ENCODE measurements around the gene XRCC5.

Gene XRCC5

DNA sequence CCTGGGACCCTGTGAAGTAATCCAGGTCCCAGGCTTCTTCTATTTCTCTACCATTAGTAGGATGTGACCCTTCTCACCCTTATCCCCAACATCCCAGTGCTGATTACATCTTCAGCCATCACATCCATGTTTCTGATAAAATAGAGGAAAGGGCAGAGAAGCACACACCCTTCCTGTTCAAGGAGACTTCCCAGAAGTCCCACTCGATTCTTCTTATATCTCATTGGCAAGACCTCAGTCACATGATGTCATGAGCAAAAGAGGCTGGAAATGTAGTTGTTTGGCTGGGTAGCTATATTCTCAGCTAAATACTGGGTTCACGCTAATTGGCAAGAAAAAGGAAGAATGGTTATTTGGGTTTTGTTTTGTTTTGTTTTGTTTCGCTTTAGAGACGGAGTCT is 8.0 kb upstream of the XRCC5 start:
- no peak overlapping the region for H3K4me3 ChIP-seq (replicated peaks; ENCODE audit: low read depth, low read length)
- TF ChIP-seq, protein P1, sequence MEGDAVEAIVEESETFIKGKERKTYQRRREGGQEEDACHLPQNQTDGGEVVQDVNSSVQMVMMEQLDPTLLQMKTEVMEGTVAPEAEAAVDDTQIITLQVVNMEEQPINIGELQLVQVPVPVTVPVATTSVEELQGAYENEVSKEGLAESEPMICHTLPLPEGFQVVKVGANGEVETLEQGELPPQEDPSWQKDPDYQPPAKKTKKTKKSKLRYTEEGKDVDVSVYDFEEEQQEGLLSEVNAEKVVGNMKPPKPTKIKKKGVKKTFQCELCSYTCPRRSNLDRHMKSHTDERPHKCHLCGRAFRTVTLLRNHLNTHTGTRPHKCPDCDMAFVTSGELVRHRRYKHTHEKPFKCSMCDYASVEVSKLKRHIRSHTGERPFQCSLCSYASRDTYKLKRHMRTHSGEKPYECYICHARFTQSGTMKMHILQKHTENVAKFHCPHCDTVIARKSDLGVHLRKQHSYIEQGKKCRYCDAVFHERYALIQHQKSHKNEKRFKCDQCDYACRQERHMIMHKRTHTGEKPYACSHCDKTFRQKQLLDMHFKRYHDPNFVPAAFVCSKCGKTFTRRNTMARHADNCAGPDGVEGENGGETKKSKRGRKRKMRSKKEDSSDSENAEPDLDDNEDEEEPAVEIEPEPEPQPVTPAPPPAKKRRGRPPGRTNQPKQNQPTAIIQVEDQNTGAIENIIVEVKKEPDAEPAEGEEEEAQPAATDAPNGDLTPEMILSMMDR (IDR thresholded peaks at IDR 0.05; ENCODE audit: low read length, missing control alignments), result no peak
- DNase-seq (ENCODE audit: low read depth), result no peak

DNA sequence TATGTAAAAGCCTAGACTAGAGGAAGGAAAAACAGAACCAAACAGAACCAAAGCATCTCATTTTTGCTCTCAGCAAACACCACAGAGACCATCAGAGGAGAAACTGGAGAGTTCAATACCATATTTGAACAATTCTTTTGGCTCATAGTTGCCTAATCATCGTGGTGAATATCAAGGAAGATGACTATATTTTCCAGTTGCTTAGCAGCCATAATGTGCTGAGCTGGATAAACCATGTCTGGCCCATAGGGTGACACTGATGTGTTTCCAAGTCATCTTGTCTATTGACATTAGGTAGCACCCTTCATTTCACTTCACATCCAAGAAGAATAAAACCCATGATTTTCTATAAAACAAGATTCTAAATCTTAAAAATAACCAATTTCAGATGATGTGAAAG is 5.9 kb upstream of the XRCC5 start:
- TF ChIP-seq, protein P1 (IDR thresholded peaks at IDR 0.05; ENCODE audit: low read length, missing control alignments), result no peak
- DNase-seq (ENCODE audit: low read depth), result no peak
- no peak overlapping the region for H3K4me3 ChIP-seq (replicated peaks; ENCODE audit: low read depth, low read length)

DNA sequence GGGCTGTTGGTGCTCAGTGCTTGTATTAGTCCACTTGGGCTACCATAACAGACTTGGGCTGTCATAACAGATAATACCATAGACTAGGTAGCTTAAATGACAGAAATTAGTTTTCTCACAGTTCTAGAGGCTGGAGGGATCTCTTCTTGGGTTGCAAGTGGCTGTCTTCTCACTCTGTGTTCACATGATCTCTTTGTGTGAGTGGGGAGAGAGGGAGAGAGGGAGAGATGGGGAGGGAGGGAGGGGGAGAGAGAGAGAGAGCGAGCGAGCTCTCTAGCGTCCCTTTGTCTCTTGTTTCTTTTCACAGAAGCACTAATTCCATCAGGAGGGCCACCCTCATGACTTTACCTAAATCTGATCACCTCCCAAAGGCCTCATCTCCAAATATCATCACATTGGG is 4.5 kb upstream of the XRCC5 start:
- H3K4me3 ChIP-seq (replicated peaks; ENCODE audit: low read depth, low read length), result no peak overlapping the region
- DNase-seq (ENCODE audit: low read depth), result no peak
- TF ChIP-seq, protein P1 (IDR thresholded peaks at IDR 0.05; ENCODE audit: low read length, missing control alignments), result no peak

DNA sequence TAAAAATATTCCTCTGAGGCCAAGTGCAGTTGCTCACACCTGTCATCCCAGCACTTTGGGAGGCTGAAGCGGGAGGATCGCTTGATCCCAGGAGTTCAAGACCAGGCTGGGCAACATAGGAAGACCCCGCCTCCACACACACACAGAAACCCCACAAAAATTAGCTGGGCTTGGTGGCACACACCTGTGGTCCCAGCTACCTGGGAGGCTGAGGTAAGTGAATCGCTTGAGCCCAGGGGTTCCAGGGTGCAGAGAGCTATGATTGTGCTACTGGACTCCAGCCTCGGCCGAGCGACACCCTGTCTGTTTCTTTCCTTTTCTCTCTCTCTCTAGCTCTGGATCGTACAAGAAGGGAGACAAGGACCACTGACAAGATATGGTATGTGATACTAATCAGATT is 1.8 kb upstream of the XRCC5 start:
- H3K4me3 ChIP-seq (replicated peaks; ENCODE audit: low read depth, low read length), result no peak overlapping the region
- DNase-seq (ENCODE audit: low read depth), result no peak
- TF ChIP-seq, protein P1 (IDR thresholded peaks at IDR 0.05; ENCODE audit: low read length, missing control alignments), result no peak

DNA sequence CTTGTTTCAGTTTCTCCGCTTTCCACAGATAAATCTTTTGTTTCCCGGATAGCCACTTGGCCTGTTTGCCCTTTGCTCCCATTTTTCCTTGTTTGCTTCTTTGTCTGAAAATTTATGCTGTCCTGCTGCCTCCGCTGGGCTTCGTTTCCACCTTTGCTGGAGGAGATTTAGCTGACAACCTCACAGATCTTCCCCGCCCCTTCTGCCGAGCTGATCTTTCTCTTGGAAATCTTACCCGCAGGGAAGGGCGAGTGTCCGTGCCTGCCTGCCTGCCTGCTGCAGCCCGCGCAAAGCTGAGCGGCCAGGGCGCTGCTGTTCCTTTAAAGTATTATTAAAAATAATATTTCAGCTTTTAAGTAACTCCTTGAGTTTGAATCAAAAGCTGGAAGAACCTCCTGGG is 1.4 kb upstream of the XRCC5 start:
- TF ChIP-seq, protein P1 (IDR thresholded peaks at IDR 0.05; ENCODE audit: low read length, missing control alignments), result no peak
- no peak overlapping the region for H3K4me3 ChIP-seq (replicated peaks; ENCODE audit: low read depth, low read length)
- no peak for DNase-seq (ENCODE audit: low read depth)

DNA sequence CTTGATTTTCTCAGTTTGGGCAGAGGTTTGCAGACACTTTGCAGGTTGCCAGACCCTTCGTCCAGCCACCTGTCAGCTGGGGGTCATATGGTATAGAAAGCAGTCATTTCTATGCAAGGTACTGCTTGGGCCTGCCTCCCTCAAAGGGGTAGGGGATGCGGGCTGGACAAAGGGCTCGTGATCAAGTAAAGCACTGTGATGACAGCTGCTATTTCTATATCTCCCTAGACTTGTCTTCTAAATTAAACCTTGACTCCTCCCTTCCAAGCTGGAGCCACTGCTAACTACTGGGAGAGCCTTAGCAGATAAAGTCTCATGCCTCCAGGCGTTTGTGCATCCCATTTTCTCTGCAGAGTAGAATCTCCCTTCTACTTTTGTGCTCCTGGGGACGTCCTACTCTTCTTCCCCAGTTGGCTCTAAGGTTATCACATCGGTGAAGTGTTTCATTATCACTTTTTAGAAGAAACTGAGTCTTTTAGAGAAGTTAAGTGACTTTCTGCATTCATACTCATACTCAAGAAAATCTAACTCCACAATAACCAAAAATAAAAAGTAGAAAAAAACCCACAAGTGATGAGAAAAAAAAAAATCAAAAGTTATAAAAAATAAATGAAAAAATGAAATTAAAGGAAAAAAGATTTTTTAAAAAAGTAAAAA is 710 bp upstream of the XRCC5 start:
- TF ChIP-seq, protein P1 (IDR thresholded peaks at IDR 0.05; ENCODE audit: low read length, missing control alignments), result no peak
- H3K4me3 ChIP-seq (replicated peaks; ENCODE audit: low read depth, low read length), result peak overlapping the region; percentile 86
- DNase-seq (ENCODE audit: low read depth), result no peak

DNA sequence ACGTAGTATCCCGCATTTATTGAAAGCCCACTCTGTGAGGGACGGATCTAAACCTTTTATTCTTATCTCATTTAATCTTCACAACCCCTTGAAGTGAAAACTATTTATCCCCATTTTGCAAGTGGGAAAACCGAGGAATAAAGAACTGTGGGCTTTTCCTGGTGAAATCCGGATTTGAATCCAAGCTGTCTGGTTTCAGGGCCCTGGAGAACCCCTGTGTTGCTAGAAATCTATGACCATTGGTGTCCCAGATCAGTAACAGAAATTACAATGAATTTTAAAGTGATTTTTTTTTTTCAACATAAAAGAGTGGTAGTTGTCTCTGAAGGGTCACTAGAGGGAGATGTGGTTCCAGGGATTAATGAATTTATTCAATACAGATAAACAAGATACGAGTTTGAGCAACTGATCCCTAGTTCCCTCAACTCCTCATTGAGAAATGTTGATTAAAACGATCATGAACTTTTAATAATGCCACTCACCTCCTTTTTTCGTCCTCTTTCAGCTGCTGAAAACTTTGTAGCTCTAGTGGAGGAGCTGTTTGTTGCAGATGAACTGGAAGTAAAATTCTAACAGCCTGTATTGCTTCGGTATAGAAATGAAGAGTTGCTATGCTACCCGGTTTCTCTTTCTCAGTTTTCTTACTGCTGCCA is 940 bp downstream of the XRCC5 start:
- DNase-seq (ENCODE audit: low read depth), result peak; percentile 69
- TF ChIP-seq, protein P1 (IDR thresholded peaks at IDR 0.05; ENCODE audit: low read length, missing control alignments), result peak; percentile 58
- H3K4me3 ChIP-seq (replicated peaks; ENCODE audit: low read depth, low read length), result peak overlapping the region; percentile 86
